GM10847 (cell line): Measurements from ENCODE around the gene INPP5A.
A peak's percentile ranks its signal among the peaks of the same experiment; 100 is the strongest.

ENCODE experiments used
- POLR2A ChIP-seq: IDR thresholded peaks from 2 replicates; pipeline ENCODE4 v1.6.1; 2011; ENCODE audit not compliant: insufficient read length; ENCODE audit errors: extremely low read depth

The INPP5A gene, protein sequence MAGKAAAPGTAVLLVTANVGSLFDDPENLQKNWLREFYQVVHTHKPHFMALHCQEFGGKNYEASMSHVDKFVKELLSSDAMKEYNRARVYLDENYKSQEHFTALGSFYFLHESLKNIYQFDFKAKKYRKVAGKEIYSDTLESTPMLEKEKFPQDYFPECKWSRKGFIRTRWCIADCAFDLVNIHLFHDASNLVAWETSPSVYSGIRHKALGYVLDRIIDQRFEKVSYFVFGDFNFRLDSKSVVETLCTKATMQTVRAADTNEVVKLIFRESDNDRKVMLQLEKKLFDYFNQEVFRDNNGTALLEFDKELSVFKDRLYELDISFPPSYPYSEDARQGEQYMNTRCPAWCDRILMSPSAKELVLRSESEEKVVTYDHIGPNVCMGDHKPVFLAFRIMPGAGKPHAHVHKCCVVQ

DNA sequence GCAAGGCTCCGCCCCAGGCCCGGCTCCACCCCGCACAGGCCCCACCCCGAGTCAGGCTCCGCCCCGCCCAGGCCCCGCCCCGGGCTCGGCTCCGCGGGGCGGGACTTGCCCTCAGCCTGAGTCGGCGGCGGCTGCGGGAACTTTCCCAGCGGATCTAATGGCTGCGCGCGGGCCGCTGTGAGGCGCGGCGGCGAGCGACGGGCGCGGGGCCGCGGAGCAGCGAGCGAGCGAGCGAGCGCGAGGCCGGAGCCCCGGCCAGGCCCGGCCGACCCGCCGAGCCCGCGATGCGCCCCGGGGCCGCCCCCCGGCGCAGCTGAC lies at the start of gene INPP5A:
TSS of gene INPP5A (plus strand) at position 104 of the 318 bp plus-strand sequence. CDS start 310 bp downstream, outside the sequence.
- TF ChIP-seq POLR2A, result peak; percentile 59

DNA sequence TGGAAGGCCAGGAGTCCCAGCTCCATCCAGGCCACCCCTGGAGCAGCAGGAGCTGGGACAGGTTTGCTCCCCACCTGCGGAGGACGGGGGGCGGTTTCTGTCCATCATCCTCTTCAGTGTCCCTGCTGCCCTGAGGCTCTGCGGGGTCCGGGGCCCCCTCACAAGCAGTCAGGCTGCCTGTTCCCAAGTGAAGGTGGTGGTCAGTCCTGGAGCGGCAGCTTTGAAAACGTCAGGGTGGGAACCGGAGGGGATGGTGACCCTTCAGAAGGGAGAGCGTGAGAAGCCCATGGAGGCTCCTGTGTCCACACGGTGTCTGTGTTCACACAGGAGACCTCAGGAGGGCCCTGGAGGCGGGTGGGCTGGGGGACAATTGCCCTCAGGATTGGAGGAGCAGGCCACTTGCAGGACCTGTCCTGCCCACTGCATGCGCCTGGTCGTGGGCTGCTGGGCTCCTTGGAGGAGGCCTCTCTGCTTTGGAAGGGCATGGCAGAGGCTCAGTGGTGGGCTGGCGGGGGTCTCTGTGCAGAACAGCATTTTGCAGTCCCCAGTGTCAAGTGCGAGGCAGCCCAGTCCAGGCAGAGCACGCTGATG lies 49.3 kb upstream of the INPP5A start:
- no peak for TF ChIP-seq POLR2A

DNA sequence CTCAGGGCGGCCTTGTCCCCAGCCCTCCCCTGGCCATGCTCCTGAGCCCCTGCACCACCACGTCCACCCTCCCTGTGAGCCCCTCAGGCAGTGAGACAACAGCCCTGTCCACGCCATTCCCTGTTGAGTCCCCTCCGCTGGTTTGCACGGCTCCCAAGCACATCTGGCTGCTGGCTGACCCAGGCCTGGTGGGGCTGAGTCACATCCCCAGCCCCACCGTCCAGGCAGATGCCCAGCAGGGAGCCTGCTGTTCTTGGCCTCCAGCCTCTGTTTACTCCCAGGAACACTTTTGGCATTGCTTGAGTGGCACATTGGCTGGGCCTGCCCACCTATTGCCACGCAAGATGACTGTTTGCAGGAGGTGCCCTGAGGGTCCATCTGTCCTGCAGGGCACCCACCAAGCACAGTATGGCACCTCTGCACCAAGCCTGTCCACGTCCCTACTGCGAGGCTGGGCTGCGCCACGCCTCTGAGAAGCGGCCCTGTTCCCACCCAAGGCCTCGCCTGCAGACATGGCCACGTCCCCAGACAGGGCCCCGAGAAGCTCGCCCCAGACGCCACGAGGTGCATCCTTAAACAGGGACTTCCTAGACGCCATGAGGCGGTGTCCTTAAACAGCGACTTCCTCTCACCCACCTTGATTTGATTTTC lies 48.4 kb upstream of the INPP5A start:
- no peak for TF ChIP-seq POLR2A

DNA sequence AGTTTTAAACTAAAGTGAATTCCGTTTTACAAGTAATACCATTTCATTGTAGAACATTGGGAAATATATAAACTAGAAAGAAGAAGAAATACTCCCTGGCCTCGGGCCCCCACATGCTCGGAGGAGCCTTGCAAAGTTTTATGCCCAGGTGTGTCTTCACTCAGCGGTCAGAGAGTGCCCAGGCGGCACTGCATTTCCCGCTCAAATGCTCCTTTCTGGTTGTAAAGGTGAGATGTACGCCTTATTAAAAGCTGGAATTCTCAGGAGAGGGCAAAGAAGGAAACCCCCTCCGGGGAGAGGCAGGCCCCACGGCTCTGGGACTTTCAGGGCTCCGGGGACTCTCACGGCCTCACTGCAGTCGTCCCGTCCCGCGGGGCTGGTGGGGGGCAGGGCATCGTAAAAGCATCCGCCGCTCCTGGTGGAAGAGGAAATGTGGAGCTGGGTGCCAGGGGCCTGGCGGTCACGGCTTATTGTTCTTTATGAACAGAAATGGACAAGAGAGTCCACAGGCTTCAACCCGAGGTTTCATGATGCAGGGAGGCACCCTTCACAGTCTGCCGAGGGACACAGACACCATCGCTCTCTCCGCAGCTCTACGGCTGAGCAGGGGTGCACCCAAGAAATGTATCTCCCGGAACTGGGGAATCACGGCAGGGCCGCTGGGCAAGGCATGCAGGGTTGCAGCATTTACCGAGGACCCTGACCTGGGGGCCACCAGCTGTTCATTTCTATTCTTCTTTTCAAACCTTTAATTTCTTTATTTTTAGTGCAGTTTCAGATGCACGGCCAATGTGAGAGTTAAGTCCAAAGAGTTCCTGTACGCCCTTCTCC lies 47.7 kb upstream of the INPP5A start:
- TF ChIP-seq POLR2A, result no peak

DNA sequence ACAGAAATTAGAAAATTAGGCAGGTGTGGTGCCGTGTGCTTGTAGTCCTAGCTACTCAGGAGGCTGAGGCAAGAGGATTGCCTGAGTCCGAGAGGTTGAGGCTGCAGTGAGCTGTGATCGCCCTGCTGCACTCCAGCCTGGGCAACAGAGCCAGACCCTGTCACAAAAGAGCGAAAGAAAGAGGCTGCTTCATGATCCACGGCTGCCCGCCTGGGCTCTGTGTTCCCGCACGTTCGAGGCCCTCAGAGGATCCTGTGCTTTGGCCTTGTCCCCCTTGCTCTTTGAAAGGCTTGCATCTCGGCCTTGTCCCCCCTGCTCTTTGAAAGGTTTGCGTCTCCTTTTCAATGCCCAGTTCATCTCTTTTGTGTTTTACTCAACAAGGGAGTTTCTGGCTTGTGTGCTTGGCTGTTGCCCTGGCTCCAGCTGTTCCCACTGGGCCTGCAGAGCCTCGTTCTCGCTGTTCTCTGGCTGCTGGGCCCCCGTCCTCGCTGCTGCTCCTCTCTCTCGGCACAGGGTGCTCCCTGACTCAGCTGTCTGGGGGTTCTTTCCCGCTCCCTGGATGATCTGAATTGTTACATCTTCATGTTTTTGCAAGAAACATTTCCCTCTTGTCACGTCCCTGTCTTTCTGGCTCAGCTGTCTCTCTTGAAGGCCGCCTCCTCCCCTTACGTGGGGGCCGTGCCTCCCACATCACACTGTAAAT lies 45.1 kb upstream of the INPP5A start:
- TF ChIP-seq POLR2A, result no peak

DNA sequence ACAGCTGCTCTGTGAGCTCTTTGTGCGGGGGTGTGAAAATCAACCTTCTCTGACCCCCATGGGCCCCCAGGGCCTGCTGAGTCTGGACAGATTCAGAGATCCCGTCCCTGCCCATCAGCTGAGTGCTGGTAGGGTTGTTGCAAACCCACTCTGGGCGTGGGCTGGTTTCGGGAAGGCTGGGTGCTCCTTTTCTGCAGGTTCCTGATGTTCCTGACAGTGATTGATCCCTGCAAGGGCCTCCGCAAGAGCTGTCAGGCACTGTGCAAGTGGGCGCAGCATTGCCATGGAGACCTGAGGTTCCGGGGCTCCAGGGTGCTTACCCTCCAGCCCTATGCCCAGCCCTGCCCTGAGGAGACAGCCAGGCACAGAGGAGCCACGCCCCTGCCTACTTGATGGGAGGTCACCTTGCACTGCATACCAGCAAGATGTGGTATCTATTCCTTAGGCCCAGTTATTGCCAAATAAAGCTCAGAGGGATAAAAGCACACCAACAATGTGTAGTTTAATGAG lies 44.3 kb upstream of the INPP5A start:
- no peak for TF ChIP-seq POLR2A

DNA sequence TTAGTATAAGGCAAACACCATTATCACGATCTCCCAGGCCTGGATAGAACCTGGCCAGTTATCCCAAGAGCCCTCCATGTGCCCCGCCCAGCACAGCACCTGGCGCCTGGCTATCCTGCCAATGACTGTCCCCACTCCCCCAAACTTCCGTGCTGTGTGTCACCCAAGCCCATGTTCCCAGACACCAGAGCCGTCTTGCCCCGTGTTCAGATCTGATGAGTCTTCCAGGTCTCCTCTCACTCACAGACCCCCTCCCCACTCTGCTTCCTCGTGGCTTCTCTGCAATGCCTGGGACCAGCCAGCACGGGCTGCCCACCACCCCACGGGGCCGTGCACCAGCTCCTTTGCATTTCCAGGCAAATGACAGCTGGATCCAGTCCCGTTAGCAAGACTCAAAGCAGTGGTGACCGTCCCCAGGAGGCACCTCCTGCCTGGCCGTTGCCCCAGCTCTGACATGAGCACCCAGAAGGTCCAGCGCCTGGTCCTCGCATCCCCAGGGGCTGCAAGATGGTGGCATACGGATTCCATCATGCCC lies 43.8 kb upstream of the INPP5A start:
- no peak for TF ChIP-seq POLR2A

DNA sequence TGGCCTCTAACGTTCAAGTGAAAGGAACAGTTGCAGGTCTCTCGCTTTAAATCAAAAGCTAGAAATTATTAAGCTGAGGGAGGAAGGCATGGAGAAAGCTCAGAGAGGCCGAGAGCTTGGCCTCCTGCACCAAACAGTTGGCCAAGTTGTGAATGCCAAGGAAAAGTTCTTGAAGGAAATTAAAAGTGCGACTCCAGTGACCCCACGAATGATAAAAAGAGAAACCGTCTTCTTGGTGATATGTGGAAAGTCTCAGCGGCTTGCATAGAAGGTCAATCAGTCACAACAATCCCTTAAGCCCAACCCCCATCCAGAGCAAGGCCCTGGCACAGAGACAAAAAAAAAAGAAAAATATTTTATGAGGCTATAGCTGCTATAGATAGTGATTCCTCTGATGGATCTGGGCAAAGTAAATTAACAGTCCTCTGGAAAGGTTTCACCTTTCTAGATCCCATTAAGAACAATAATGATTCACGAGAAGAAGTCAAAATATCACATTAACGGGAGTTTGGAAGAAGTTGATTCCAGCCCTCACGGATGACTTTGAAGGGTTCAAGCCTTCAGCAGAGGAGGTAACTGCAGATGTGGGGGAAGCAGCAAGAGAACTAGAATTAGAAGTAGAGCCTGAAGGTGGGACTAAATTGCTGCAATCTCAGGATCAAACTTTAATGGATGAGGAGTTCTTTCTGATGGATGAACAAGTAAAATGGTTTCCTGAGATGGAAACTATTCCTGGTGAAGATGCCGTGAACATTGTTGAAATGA lies 42.5 kb upstream of the INPP5A start:
- no peak for TF ChIP-seq POLR2A

DNA sequence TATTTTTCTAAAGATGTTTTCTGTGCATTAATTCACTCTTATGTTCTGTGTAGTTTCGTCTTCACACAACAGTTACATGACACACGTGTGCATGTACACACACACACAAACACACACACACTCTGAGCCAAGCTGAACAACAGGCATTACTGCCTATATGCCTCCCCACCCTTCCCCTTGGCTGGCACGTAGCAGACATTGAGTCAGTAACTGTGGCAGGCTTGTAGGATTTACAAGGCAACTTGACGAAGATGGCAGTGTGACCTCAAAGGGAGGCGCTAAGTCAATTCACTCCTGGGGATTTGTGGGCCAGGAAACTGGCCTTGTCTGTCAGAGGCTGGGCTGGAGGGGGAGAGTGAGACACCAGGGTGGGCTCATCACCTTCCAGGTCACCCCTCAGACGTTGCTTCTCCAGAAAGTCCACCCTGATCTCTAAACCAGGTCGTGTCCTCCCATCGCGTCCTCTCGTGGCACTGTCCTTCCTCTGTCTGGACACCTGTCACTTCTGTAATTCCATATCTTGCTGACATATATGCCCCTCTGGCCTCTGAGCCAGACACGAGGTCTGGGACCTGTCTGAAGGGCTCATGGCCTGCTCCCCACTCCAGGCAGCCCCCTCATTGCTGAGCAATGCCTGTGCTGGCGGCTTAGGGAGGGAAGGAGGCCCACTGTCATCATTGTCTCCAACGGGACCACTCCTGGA lies 41.1 kb upstream of the INPP5A start:
- TF ChIP-seq POLR2A, result no peak

DNA sequence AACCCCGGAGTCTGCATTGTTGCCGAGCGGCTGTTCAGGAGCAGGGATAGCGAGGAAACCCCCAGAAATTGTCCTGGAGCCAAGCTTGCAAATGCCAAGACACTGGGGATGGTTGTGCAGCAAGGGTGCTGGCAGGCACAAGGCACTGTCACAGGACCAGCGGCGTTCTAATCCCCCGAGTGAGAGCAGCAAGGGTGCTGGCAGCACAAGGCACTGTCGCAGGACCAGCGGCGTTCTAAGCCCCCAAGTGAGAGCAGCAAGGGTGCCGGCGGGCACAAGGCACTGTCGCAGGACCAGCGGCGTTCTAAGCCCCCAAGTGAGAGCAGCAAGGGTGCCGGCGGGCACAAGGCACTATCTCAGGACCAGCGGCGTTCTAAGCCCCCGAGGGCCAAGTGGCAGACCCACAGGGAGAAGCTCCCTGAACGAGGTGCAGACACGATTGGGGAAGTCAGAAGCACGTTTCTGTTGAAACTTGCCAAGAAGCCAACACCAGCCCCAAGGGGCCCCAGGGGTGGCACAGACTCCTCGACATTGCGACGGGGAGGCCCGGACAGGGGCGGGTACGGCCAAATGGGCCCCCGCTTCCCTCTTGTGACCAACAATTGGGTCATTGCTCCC lies 40.4 kb upstream of the INPP5A start:
- TF ChIP-seq POLR2A, result no peak

DNA sequence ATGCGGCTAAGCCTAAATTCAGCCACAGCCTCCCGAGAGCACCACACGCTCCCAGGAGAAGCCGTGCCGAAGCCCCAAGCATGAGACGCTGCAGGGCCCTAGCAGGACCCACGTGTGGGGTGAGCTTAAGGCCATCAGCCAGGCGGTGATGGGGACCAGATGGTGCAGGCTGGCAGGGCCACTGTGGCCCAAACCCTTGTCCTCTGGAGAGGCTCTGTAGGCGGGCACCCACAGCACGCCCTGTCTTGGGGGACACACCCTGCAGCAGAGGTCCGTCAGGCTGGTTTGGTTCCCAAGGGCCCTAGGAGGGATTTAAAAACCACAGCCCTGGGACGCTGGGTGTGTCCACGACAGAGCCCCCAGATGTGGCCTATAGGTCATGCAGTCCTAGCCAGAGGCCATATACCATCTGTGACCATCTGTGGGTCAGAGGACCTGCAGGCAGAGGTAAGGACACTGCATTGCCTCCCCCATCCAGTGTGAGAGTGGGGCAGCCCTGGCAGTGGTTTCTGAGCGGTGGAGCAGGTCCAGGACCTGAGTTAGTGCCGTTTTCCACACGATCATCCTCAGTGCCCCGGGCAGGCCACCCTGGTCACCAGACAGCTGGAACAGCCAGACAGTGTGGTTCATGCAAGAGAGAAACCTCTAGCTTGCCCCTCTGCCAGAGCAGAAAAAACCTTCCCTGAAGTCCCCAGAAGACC lies 39.6 kb upstream of the INPP5A start:
- no peak for TF ChIP-seq POLR2A

DNA sequence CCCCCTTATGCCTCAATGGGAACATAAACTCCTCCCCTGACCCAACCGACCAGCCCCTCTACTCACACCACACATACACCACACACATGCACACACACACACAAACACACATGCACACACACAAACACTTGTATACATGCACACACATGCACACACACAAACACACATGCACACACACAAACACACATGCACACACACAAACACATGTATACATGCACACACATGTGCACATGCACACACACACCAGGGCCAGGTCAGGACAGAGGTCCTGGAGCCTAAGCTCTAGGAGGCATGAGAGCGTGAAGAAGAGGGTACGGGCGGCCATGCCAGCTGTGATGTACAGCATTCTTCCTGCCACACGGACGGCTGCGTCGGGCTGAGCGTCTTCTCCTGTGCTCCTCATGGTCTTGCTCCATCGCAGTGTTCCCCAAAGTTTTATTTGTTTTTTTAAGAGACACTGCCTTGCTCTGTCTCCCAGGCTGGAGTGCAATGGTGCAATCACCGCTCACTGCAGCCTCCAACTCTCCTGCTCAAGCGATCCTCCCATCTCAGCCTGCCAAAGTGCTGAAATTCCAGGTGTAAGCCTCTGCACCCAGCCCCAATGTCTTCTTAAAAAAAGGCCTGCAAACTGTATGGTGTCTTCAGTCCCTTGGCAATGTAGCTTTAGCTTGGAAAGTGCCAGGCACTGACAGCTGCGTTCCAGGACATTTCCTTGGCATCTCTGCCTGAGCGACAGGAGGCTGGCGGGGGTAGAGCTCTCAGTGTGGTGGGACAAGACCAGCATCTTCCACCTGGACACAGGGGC lies 38.8 kb upstream of the INPP5A start:
- TF ChIP-seq POLR2A, result no peak

DNA sequence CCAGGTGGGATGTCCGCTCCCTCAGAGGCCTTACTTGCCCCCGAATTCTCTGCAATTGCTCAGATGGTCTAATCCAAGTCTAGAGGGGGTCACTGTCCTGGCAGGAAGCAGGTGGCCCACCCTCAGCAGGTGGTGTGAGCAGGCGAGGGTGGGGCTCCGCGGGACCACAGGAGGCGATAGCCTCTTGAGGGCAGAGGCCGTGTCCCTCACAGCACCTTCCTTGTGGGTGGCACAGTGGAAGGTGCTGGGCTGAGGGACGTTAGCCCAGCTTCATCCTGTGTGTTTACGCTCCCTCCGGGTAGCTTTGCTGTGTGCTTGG lies 38.3 kb upstream of the INPP5A start:
- no peak for TF ChIP-seq POLR2A
